Measurements from ENCODE around the gene BARHL1.

GRCh38 chr9:132637351-132637750 is 54.9 kb downstream of the BARHL1 start:
- TF ChIP-seq GATA3 (IDR thresholded peaks at IDR 0.05; ENCODE audit: low read depth, low read length) (no peak), GATA2 (IDR thresholded peaks at IDR 0.05; ENCODE audit: low read depth, low read length) (no peak)

Data from SH-SY5Y (cell line).